Large intestine (tissue), 3 donors: ENCODE measurements around the gene NKAIN2. TPM values are rescaled to one million over a fixed set of nuclear protein-coding genes. Genes with fewer than 3 reads are reported as not detected.

Experiments
- DNase-seq, 2 donors: peaks; one replicate each; pipeline versions ENCODE4 v3.0.0 to v3.0.0-alpha.2; 2013
- H3K27ac ChIP-seq: one replicate; pipeline ENCODE4 v1.5.1; 2013; ENCODE audit warnings: low read length
- H3K27me3 ChIP-seq: 2 replicates; pipeline ENCODE4 v1.6.1; 2013; ENCODE audit warnings: low read length; ENCODE audit not compliant: control insufficient read depth, insufficient read depth
- H3K36me3 ChIP-seq: 2 replicates; pipeline ENCODE4 v1.6.1; 2013; ENCODE audit warnings: low read length; ENCODE audit not compliant: control insufficient read depth, insufficient read depth
- H3K4me1 ChIP-seq: one replicate; pipeline ENCODE4 v1.6.1; 2013; ENCODE audit warnings: low read length; ENCODE audit not compliant: control insufficient read depth, insufficient read depth
- H3K4me3 ChIP-seq: one replicate; pipeline ENCODE4 v1.5.1; 2013; ENCODE audit warnings: low read length
- H3K9me3 ChIP-seq: one replicate; pipeline ENCODE4 v1.6.1; 2013; ENCODE audit warnings: mild to moderate bottlenecking, low read depth, low read length, moderate library complexity; ENCODE audit not compliant: control insufficient read depth
- WGBS: methylation state at CpG from one replicate; pipeline ENCODE4 v1.1.5; 2013; ENCODE audit warnings: low lambda C conversion rate; ENCODE audit not compliant: insufficient coverage; 5-methylcytosine and 5-hydroxymethylcytosine counted together
- polyA plus RNA-seq: library from polyadenylated mRNA; unstranded; fragments of 120-200 nt; gene quantifications from one replicate; pipeline ENCODE4 v1.2.1, GENCODE V29; 2013

Gene NKAIN2
- polyA plus RNA-seq, 1 donor = 1.3 TPM

DNA sequence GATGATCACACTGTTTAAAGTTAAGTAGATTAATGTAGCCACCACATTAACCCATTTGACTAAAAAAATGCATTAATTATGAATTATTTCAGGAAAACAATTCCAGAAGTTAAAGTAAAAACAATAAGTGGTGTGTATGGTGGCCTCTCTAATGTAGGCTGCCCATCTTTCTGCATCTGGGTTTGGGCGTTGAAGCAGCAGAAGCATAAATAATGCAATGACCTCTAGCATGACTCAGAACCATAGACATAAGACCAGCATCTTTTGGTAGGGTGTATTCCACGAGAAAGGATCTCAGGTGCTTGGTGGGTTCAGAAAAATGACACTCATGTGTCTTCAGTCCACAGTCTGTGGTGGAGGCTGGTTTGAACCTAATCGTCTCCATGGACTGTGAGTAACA lies 18.6 kb upstream of the NKAIN2 start:
- WGBS = no CpG with 5 or more reads among the region's 3 CpGs

DNA sequence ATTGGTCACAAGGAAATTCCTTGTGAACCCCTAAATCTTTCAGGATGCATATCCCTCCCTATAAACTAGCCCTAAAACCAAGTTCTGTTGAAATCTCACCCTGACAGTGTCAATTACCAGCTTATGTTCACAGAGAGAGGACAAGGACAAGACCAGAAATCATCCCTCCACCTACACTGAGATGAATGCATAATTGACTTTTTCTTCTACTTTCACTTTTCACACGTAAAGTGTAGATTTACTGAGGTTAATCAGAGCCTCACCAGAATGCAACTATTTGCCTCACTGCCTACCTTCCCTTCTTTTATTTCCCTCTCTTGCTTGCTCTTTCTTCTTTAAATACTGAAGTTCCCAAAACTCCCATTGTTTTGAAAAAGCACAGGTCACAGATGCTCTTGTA lies 15.3 kb upstream of the NKAIN2 start:
- no peaks in the 10 kb centered on the region for H3K27me3 ChIP-seq
- no peak overlapping the region for H3K27ac ChIP-seq
- no peaks in the 10 kb centered on the region for H3K9me3 ChIP-seq
- H3K36me3 ChIP-seq = no peaks in the 10 kb centered on the region
- no peak for DNase-seq
- H3K4me3 ChIP-seq = no peak overlapping the region
- H3K4me1 ChIP-seq = no peaks in the 10 kb centered on the region
- 67% methylated on average over 1 of the region's 1 CpG for WGBS

More for the DNA sequence above, 18.6 kb upstream of the NKAIN2 start:
- Histone ChIP-seq H3K36me3 (no peaks in the 10 kb centered on the region), H3K4me3 (no peak overlapping the region), H3K4me1 (no peaks in the 10 kb centered on the region), H3K27ac (no peak overlapping the region), H3K27me3 (no peaks in the 10 kb centered on the region), H3K9me3 (no peaks in the 10 kb centered on the region)
- DNase-seq = no peak

DNA sequence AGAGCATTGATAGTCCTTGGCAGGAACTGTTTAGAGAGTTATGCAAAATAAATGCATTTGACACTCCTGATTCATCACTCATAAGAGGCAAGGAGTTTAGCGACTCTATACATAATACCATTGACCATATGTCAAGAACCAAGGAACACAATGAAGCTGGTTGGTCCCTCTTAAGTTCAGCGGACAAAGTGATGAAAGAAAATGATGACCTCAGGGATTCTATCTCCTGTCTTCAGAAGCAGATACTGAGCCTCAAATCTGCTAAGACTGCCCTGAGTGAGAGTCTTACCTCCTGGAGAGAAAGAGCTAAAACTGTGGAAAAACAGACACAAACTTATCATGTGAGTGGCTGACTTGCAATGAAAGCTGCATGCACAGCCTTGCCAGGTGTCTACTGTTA lies 9.5 kb upstream of the NKAIN2 start:
- DNase-seq = no peak
- Histone ChIP-seq H3K27ac (no peak overlapping the region), H3K36me3 (no peaks in the 10 kb centered on the region), H3K4me1 (no peaks in the 10 kb centered on the region), H3K4me3 (no peak overlapping the region), H3K27me3 (no peaks in the 10 kb centered on the region), H3K9me3 (no peaks in the 10 kb centered on the region)
- WGBS = no CpG with 5 or more reads among the region's 2 CpGs

DNA sequence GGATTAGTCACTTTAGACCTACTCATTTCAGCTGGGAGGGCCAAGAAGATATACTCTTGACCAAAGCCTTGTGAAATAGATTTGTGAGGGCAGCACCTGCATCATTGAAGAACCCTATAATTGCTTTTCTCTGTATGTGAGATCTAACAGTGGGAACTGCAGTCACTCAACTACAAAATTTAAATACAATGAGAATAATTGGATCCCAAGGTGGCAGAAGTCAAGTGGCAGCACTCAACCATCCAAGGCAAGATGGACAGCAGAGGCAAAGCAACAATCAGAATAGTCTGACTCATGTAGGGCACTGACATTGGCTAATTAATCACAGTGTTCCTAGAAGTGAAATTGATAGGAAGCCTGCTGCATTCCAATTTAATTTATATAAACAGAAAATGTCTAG lies 8.9 kb upstream of the NKAIN2 start:
- H3K36me3 ChIP-seq = no peaks in the 10 kb centered on the region
- H3K27me3 ChIP-seq = no peaks in the 10 kb centered on the region
- H3K4me1 ChIP-seq = no peaks in the 10 kb centered on the region
- no peak overlapping the region for H3K27ac ChIP-seq
- no peak for DNase-seq
- H3K4me3 ChIP-seq = no peak overlapping the region
- no peaks in the 10 kb centered on the region for H3K9me3 ChIP-seq

DNA sequence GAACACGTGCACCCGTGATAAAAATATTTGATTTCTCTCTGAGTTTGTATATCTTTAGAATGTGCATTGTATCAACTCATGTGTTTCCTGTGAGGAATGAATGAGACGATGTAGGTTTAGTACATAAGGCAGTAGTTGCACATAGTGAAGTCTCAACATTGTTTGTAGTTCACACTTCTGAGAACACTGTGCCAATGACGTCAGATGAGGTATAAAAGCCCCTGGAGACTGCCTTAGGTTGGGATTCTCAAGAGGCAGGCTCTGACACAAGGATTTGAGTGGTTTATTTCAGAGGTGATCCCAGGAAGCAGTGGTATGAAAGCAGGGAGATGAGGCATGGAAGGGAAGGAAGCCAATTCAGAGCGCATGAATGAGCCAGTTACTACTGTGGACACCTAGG lies 2.6 kb upstream of the NKAIN2 start:
- Histone ChIP-seq H3K4me3 (no peak overlapping the region), H3K27ac (no peak overlapping the region), H3K9me3 (peaks cover 4% of the 10 kb centered on the region), H3K27me3 (peaks cover 21% of the 10 kb centered on the region), H3K4me1 (peaks cover 4% of the 10 kb centered on the region), H3K36me3 (no peaks in the 10 kb centered on the region)
- DNase-seq = no peak
- 94% methylated on average over 3 of the region's 5 CpGs for WGBS

DNA sequence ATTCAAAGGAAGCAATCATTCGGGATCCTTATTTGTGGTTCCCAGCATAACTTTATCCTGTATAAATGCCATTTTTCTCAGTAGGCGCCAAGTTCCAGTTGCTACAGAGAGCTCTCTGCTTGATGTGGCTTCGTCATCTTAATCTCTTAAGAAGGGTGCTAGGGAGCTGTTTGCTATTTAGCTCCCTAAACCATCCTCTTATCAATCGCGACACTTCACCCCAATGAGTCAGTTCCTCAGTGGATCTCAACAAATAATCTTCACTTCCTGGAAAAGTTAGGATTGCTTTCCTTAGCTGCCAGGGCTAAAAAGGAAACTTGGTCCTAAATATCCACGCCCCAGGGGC lies 1.3 kb upstream of the NKAIN2 start:
- no peak for DNase-seq
- Histone ChIP-seq H3K27me3 (peaks cover 21% of the 10 kb centered on the region), H3K36me3 (no peaks in the 10 kb centered on the region), H3K27ac (no peak overlapping the region), H3K4me3 (no peak overlapping the region), H3K4me1 (peaks cover 4% of the 10 kb centered on the region), H3K9me3 (peaks cover 4% of the 10 kb centered on the region)
- WGBS = 43% methylated on average over 1 of the region's 6 CpGs

DNA sequence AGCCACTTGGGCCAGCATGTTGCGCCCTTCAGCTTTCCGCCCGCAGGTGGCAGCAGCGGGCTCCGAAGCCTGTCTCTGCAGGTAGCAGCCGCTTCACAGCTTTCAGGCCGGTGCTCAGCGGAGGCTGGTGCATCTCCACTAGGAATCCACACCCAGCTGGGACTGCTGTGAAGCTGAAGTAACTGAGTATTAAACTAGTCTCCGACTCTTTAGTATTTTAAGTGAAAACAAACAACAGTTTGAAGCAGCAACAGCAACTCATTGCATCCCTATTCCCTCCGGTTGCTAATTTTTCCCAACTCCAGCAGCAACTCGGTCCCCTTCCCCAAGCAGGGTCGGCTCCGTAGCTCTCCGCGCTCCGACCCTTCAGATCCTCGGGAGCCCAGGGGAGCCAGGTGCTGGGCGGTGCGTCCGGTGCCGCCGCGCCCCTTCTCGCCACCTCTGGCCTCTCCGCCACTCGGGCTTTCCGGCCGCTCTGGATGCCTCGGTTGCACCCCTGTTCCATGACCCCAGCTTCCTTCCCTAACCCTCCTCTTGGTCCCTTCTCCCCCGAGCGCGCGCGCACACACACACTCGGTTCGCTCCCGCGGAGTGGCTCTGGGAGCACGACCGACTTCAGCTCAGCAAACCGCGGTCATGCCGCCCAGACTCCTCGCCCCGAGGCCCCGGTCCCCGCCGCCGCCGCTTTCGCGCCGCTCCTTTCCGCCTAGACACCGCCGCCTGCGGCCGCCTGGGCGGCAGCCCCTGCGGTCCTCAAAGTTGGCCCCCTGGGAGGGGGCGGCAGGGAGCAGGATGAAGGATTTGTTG lies 765 bp upstream of the NKAIN2 start:
- H3K36me3 ChIP-seq = no peaks in the 10 kb centered on the region
- H3K27ac ChIP-seq = no peak overlapping the region
- peak overlapping the region; percentile 44 for H3K4me3 ChIP-seq
- peak; percentile 59 to 62 for DNase-seq
- 0% methylated on average over 1 of the region's 61 CpGs for WGBS
- peaks cover 4% of the 10 kb centered on the region for H3K4me1 ChIP-seq
- H3K27me3 ChIP-seq = peaks cover 21% of the 10 kb centered on the region
- H3K9me3 ChIP-seq = peaks cover 4% of the 10 kb centered on the region

DNA sequence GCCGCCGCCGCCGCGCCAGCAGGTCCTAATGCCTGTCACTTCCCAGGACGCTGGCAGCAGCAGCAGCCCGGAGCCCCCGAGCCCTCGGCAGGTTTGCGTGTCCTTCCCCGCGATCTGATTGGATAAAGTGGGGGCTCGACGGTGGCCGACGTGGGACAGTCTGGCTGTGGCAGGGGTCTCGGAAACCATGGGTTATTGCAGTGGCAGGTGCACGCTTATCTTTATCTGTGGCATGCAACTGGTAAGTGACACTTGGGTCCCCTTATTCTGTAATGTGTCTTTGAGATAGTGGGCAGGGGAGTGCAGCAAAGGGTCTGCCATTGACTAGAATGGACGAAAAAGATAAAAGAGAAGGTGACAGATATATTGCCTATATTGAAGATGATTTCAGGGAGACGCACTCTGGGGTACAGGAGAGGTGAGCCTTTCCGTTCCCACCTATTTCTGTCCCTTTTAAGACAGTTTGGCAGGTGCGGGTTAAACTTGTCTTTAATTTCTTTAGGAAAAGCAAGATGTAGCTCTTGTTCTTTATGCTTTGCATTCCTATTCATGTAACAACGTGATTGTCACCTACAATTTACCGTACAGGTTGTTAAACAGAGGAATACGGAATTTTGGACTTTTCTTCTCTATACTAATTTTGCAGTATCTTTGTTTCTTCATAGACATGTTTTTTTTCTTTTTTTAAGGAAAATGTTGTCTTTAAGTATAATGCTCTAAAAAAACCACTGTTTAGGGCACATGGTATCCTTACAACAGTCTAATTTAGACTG lies 535 bp downstream of the NKAIN2 start:
- 0% methylated on average over 2 of the region's 25 CpGs for WGBS
- Histone ChIP-seq H3K9me3 (peaks cover 4% of the 10 kb centered on the region), H3K36me3 (no peaks in the 10 kb centered on the region), H3K27ac (no peak overlapping the region), H3K4me3 (peak overlapping the region; percentile 19), H3K27me3 (peaks cover 24% of the 10 kb centered on the region), H3K4me1 (peaks cover 4% of the 10 kb centered on the region)
- peak in 1 of 2 donors; percentile 30 for DNase-seq

DNA sequence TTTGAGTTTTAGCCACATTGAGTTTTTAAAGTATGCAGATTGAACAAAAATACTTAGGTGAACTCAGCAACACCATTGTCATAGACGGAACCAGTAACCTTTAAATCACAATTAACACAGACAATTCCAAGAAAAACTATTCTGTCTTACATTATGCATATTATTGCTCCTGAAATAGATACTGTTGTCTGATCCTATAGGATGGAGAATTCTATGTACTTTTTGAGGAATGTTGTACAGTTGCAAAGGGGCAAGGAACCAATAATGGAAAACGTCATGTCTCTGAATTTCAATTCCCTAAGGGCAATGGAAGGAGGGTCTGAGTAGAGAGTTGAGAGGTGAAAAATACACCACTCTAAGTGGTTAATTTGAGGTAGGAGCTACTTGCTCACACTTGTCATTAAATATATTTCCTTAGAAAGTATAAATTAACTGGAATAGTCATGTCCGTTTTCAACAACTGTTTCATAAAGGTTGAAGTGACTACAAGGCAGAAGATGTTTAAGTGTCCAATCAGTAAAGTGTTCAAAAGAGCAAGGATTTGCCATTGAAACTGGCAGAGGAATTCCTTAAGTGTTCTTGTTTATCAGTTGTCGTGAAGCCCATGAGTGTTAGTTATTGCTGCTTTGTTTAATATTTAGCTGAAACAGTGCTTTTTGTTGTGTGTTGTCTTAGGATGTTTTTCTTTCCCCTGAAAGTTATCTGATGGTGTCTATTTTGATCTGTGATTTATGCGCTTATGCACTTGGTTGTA lies 1.3 kb downstream of the NKAIN2 start:
- Histone ChIP-seq H3K4me3 (no peak overlapping the region), H3K27me3 (peaks cover 24% of the 10 kb centered on the region), H3K4me1 (peaks cover 4% of the 10 kb centered on the region), H3K9me3 (peaks cover 4% of the 10 kb centered on the region), H3K36me3 (no peaks in the 10 kb centered on the region), H3K27ac (no peak overlapping the region)
- DNase-seq = no peak
- WGBS = 63% methylated on average over 2 of the region's 5 CpGs

DNA sequence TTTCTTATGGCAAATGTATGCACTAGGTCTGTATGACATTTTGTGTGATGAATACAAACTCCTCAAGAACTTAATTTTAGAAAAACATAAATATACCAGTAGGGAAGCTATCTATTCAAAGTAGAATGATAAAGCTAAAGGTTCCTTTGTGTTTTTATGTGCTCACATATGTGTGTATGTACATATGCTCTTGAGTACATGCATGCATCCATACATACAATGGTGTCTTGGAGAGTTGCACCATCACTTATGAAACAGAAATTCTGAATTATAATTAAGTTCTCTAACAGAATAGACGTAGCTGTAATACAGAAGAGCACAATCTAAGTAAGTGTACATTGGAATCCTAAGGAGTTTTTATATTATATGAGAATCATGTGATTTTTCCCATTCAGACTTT lies 2.3 kb downstream of the NKAIN2 start:
- Histone ChIP-seq H3K9me3 (peaks cover 4% of the 10 kb centered on the region), H3K4me1 (peaks cover 4% of the 10 kb centered on the region), H3K27ac (no peak overlapping the region), H3K4me3 (no peak overlapping the region), H3K27me3 (peaks cover 24% of the 10 kb centered on the region), H3K36me3 (no peaks in the 10 kb centered on the region)
- no peak for DNase-seq
- no CpG with 5 or more reads among the region's 1 CpG for WGBS
